A204.1 (cell line): Measurements from ENCODE around the gene KCNK15.

Experiments used
- FAIRE-seq: peaks from 2 replicates; lab custom pipeline; 2012; peaks lifted over from hg19 to GRCh38; lab: Jason Lieb, UNC

KCNK15 gene

GRCh38 chr20:44790638-44791393 is 45.2 kb downstream of the KCNK15 start:
- FAIRE-seq: no peak

- FAIRE-seq: no peak
Measured at GRCh38 chr20:44792796-44793195, 47.1 kb downstream of the KCNK15 start.

- no peak for FAIRE-seq
Measured at GRCh38 chr20:44795836-44796235, 50.2 kb downstream of the KCNK15 start.

- no peak for FAIRE-seq
Measured at GRCh38 chr20:44796311-44796710, 50.6 kb downstream of the KCNK15 start.

- no peak for FAIRE-seq
Measured at GRCh38 chr20:44796758-44797457, 51.2 kb downstream of the KCNK15 start.

- FAIRE-seq: no peak
Measured at GRCh38 chr20:44799691-44800090, 54.0 kb downstream of the KCNK15 start.

- no peak for FAIRE-seq
Measured at GRCh38 chr20:44800391-44801046, 54.9 kb downstream of the KCNK15 start.
